AG10803 (cell line): ENCODE measurements around the gene STUM.

Source experiments
- DNase-seq: peaks from one replicate; pipeline ENCODE4 v3.0.0; 2010; ENCODE audit warnings: low read depth
- H3K4me3 ChIP-seq: 2 replicates; pipeline ENCODE4 v1.5.1; 2011; ENCODE audit warnings: mild to moderate bottlenecking, low read length, control low read depth
- TF ChIP-seq, protein P1 (sequence below): conservative IDR thresholded peaks from 2 replicates; pipeline ENCODE4 v1.5.1; 2011; ENCODE audit warnings: mild to moderate bottlenecking, low read length, control low read depth, inconsistent platforms

The STUM gene

DNA sequence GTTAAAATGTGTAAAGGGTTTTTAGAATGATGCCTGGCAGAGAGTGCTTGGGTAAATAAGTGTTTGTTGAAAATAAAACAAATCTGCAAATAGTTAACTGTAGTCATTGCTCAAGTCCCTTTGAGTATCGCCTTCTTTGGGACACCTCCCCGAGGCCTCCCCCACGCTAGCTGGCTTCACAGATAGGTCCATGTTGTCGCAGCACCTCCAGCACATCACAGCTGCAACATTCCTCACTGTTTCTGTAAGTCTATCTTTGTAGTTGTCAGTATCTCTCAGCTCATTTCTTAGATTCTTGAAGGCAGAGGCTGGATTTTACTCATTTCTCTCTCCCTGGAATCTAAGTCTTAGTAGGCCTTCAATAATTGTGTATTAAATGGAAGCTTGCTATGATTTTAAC, 1.6 kb upstream of the STUM start:
- no peak overlapping the region for H3K4me3 ChIP-seq
- no peak for DNase-seq
- TF ChIP-seq, protein P1, sequence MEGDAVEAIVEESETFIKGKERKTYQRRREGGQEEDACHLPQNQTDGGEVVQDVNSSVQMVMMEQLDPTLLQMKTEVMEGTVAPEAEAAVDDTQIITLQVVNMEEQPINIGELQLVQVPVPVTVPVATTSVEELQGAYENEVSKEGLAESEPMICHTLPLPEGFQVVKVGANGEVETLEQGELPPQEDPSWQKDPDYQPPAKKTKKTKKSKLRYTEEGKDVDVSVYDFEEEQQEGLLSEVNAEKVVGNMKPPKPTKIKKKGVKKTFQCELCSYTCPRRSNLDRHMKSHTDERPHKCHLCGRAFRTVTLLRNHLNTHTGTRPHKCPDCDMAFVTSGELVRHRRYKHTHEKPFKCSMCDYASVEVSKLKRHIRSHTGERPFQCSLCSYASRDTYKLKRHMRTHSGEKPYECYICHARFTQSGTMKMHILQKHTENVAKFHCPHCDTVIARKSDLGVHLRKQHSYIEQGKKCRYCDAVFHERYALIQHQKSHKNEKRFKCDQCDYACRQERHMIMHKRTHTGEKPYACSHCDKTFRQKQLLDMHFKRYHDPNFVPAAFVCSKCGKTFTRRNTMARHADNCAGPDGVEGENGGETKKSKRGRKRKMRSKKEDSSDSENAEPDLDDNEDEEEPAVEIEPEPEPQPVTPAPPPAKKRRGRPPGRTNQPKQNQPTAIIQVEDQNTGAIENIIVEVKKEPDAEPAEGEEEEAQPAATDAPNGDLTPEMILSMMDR, result no peak

DNA sequence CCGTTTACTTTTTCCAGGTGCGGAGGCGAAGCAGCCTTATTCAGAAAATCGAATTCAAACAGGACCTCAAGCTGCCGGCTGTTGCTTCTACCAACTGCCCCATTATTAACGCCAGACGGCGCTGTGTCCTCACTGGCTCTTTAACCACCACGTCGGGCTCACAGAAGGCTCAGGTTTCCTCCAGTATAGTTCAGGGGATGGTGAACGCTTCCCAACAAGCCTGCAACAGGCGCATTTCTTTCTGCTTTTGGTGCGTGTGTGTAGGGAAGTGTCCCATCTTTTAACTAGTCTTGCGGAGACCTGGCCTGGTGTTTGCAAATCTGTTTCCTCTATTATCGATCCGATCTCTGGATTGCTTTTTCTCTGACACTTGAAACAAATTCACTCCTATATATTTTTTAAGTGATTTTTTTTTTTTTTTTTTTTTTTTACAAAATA, 791 bp upstream of the STUM start:
- TF ChIP-seq, protein P1, result peak; percentile 98
- no peak overlapping the region for H3K4me3 ChIP-seq

DNA sequence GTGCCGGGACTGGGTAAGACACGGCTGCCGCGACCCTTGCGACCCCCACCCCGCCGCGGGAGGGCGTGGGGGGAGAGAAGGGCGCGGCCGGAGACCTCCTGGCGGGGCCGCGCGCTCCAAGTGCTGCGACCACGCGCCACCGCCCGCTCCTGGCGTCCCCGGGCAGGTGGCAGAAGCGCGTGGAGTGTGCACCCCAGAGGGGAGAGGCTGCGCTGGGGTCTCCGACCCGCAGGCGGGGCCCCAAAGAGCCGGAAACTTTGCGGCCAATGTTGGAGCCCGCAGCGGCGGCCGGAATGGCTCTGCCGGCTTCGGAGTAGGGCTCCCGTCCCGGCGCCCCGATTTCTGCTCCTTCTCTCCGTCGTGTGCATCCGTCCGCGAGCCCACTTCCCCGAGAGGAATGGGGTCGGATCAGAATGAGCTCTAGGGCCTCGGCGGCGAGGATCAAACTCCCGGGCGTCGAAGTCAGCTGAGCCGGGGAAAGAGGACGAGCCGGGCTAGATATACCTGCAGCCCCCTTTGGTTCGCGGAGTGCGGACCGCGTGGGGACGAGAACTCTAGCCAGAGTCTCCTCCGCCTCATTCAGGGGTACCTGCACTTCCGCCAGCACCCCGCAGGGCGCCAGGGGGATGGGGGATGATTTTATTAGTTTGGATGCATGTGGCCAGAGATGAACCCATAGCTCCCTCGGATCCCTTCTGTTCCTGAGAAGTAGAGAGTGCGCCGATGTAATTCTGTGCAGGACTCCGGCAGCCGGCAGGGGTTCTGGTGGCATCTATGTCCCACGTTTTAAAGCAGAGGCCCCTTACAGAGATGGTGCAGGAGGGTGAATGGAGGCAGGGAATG, 751 bp downstream of the STUM start:
- no peak for DNase-seq
- H3K4me3 ChIP-seq, result no peak overlapping the region
- TF ChIP-seq, protein P1, result no peak

More for the DNA sequence above, 791 bp upstream of the STUM start:
- peak; percentile 83 for DNase-seq

DNA sequence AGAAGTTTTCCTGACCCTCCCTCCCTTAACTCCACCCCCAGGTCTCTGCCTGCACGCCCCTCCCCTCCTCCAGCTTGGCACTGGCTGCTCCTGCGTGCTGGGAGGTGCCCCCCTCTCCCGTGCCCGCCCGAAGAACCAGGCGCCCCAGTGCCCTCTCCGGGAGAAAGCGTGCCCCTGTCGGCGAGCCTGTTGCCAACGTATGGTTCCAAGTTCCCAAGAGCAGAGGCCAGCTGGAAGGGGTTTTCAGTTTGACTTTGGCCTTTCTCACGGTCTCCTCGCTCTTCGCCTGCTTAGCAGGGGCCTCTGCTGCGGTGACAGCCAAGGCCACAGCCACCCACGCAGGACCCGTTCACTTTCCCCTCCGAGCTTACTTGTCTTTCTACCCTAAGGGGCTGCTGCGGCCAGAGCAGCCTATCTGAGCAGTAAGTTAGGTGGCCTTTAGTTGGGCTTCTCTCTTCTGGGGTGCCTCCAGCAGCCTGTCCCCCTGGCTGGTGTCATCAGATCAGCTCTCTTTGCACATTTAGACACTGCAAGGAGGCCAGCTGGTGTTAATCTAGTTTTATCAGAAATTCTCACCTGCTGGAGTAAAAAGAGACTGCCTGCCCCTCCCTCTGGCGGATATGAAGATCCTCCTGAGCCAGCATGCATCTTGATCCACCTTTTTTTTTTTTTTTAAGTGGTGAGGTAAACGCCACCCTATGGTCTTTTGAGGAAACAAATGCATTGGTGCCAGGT, 1.5 kb downstream of the STUM start:
- no peak overlapping the region for H3K4me3 ChIP-seq
- TF ChIP-seq, protein P1, result peak; percentile 20; the same call in 1 of the 2 replicates
- no peak for DNase-seq

DNA sequence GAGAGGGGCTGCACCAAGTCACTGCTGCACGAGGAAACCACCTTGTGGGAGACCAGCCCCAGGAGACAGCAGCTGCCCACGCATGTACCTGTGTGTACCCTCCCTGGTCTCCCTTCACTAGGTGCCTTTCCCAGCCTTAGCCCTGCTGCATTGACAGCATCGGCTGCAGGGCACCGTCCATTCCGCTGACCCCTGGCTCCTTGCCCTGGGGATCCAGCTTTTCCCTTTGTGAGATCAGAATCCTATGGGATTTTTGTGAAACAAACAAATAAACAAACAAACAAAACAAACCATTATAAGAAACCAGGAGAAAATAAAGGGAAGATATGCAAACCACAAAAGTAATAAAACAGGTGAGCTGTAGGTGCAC, 2.1 kb downstream of the STUM start:
- H3K4me3 ChIP-seq, result no peak overlapping the region
- no peak for DNase-seq
- TF ChIP-seq, protein P1, result no peak

DNA sequence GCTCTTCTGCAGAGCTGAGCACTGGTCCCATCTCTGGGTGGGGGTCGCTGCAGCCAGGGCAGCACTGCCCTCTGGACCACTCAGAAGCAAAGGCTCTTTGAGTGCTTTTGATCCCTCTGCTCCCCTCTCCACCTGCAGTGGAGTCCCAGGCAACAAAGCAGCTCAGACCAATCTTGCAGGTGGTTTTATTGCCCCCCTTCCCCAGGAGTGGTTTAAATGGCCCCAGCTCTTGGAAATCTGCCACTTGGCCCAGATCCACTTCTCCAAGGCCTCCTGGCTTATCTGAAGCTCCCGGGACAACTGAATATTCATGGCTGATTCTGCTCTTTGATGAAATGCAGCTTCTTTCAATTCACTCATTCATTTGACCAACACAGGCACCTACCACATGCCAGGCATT, 2.7 kb downstream of the STUM start:
- no peak for DNase-seq
- TF ChIP-seq, protein P1, result no peak
- H3K4me3 ChIP-seq, result no peak overlapping the region
